HCT116 (cell line): ENCODE data around the gene ETFA.

Experiments used
- CTCF ChIP-seq, 3 experiments: fragments of 200-600 bp in 1 of 3; sonication (generic) in 1 of 3; IDR thresholded peaks in 2 of 3; conservative IDR thresholded peaks in 1 of 3; 2 replicates each; pipeline ENCODE4 v1.5.1; 2012 to 2017; ENCODE audit warnings: low read depth in 2 of 3, low read length in 2 of 3, antibody characterized with exemption in 1 of 3, borderline replicate concordance in 1 of 3, control low read depth in 1 of 3, mild to moderate bottlenecking in 1 of 3, mixed read lengths in 1 of 3, mixed run types in 1 of 3, moderate library complexity in 1 of 3; ENCODE audit not compliant: insufficient read depth in 1 of 3
- POLR2A ChIP-seq: IDR thresholded peaks from 2 replicates; pipeline ENCODE4 v1.7.0; 2011; ENCODE audit warnings: borderline replicate concordance; ENCODE audit not compliant: insufficient read depth, insufficient read length; ENCODE audit errors: extremely low read depth
- REST ChIP-seq: IDR thresholded peaks from 2 replicates; pipeline ENCODE4 v1.6.1; 2012; ENCODE audit warnings: low read depth
- ZNF274 ChIP-seq: fragments of 200-500 bp; sonication (Bioruptor generic); IDR thresholded peaks from 2 replicates; pipeline ENCODE4 v1.6.1; 2014; ENCODE audit warnings: mild to moderate bottlenecking, low read depth, low read length, inconsistent platforms

- TF ChIP-seq CTCF (IDR thresholded peaks at IDR 0.05 in 2 of 3, conservative IDR thresholded peaks at IDR 0.05 in 1 of 3; ENCODE audit: borderline replicate concordance in 1 of 3, insufficient read depth in 1 of 3, low read depth in 2 of 3, low read length in 2 of 3): no peak
- no peak for TF ChIP-seq POLR2A
- TF ChIP-seq ZNF274: no peak
- TF ChIP-seq REST: no peak
These were observed 14.4 kb downstream of the ETFA start for GRCh38 chr15:76296849-76297248.
